ENCODE results near the gene PTHLH.

DNA sequence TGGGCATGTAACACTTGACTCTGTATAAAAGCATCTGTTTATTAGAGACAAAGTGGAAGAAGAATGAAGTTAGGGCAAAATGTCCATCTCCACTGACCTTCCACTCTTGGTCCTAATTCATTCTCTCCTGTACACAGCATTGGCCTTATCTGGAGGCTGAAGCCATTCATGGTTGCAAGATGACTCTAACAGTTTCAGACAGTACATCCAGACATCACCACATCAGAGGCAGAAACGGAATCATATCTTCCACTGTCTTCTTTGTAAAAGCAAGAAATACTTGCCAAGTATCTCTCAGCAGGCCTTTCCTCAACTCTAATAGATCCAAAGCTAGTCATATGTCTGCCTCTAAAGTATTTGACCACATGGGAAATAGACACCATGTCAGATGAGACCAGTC, 41.1 kb downstream of the PTHLH start:
- TF ChIP-seq, protein P1, sequence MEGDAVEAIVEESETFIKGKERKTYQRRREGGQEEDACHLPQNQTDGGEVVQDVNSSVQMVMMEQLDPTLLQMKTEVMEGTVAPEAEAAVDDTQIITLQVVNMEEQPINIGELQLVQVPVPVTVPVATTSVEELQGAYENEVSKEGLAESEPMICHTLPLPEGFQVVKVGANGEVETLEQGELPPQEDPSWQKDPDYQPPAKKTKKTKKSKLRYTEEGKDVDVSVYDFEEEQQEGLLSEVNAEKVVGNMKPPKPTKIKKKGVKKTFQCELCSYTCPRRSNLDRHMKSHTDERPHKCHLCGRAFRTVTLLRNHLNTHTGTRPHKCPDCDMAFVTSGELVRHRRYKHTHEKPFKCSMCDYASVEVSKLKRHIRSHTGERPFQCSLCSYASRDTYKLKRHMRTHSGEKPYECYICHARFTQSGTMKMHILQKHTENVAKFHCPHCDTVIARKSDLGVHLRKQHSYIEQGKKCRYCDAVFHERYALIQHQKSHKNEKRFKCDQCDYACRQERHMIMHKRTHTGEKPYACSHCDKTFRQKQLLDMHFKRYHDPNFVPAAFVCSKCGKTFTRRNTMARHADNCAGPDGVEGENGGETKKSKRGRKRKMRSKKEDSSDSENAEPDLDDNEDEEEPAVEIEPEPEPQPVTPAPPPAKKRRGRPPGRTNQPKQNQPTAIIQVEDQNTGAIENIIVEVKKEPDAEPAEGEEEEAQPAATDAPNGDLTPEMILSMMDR (IDR thresholded peaks at IDR 0.05): no peak
- TF ChIP-seq SIN3A (IDR thresholded peaks at IDR 0.05; ENCODE audit: borderline replicate concordance, insufficient read depth, low read depth, low read length): no peak
- no peak for TF ChIP-seq POLR2AphosphoS5 (IDR thresholded peaks at IDR 0.05; ENCODE audit: low read depth, low read length)
- TF ChIP-seq, protein P2, sequence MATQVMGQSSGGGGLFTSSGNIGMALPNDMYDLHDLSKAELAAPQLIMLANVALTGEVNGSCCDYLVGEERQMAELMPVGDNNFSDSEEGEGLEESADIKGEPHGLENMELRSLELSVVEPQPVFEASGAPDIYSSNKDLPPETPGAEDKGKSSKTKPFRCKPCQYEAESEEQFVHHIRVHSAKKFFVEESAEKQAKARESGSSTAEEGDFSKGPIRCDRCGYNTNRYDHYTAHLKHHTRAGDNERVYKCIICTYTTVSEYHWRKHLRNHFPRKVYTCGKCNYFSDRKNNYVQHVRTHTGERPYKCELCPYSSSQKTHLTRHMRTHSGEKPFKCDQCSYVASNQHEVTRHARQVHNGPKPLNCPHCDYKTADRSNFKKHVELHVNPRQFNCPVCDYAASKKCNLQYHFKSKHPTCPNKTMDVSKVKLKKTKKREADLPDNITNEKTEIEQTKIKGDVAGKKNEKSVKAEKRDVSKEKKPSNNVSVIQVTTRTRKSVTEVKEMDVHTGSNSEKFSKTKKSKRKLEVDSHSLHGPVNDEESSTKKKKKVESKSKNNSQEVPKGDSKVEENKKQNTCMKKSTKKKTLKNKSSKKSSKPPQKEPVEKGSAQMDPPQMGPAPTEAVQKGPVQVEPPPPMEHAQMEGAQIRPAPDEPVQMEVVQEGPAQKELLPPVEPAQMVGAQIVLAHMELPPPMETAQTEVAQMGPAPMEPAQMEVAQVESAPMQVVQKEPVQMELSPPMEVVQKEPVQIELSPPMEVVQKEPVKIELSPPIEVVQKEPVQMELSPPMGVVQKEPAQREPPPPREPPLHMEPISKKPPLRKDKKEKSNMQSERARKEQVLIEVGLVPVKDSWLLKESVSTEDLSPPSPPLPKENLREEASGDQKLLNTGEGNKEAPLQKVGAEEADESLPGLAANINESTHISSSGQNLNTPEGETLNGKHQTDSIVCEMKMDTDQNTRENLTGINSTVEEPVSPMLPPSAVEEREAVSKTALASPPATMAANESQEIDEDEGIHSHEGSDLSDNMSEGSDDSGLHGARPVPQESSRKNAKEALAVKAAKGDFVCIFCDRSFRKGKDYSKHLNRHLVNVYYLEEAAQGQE (IDR thresholded peaks at IDR 0.05; ENCODE audit: insufficient read depth in 1 of 2, low read depth in 2 of 2, low read length in 1 of 2): no peak
- no peak for TF ChIP-seq TCF7L2 (IDR thresholded peaks at IDR 0.05; ENCODE audit: low read depth, low read length)

All from Panc1 (cell line).